Upper lobe of right lung (tissue), 1 donor: Measurements from ENCODE around the gene CNGB1. TPM values are rescaled to one million over a fixed set of nuclear protein-coding genes. Genes with fewer than 3 reads are reported as not detected.
"Not testable (repeated sequence)": the region's sequence is repeated elsewhere in the genome, so short reads cannot be mapped to it uniquely, and the experiment has no call there.

Experiments used
- ATAC-seq: fragments of 200-7000 bp; cut with Tn5 transposase; one replicate; pipeline ENCODE4 v1.9.1; 2020; ENCODE audit warnings: mild to moderate bottlenecking, moderate library complexity
- DNase-seq: peaks from one replicate; pipeline ENCODE4 v3.0.0-alpha.2; 2020
- H3K27ac ChIP-seq: fragments of 200-600 bp; one replicate; pipeline ENCODE4 v1.8.0; 2022
- H3K27me3 ChIP-seq: fragments of 200-600 bp; one replicate; pipeline ENCODE4 v1.8.0; 2022; ENCODE audit warnings: mild to moderate bottlenecking
- H3K36me3 ChIP-seq: fragments of 200-600 bp; one replicate; pipeline ENCODE4 v1.8.0; 2022
- H3K4me1 ChIP-seq: fragments of 200-600 bp; one replicate; pipeline ENCODE4 v1.8.0; 2022
- H3K4me3 ChIP-seq: fragments of 200-600 bp; one replicate; pipeline ENCODE4 v1.8.0; 2022; ENCODE audit warnings: mild to moderate bottlenecking
- H3K9me3 ChIP-seq: fragments of 200-600 bp; one replicate; pipeline ENCODE4 v1.8.0; 2022
- intact Hi-C: fragments of 100-400 bp; cut with DNase I; formaldehyde crosslinking; loops from one replicate; pipeline ENCODE4 v1.11.0; 2022
- total RNA-seq: library from RNA; stranded (reverse); fragmentation: NEBNext Ultra II Directional; extraction: Animal tissue kit (Norgen Biotek cat#: 25700); gene quantifications from one replicate; pipeline ENCODE4 v1.2.1, GENCODE V29; 2021
- TF ChIP-seq, protein P1 (sequence below): fragments of 200-600 bp; IDR thresholded peaks from one replicate; pipeline ENCODE4 v1.8.0; 2022; ENCODE audit warnings: antibody characterized with exemption
- donor health status: DM: no; HTN: yes; CAD: no; lungs with severe emphysema.

Gene CNGB1
- total RNA-seq, 1 donor from 2014 or later = not detected

GRCh38 chr16:57840833-57841232, 130.1 kb downstream of the CNGB1 start:
- Histone ChIP-seq H3K4me3 (no peak overlapping the region), H3K27ac (no peak overlapping the region), H3K4me1 (no peaks in the 10 kb centered on the region), H3K9me3 (no peaks in the 10 kb centered on the region), H3K27me3 (no peaks in the 10 kb centered on the region), H3K36me3 (no peaks in the 10 kb centered on the region)
- DNase-seq (no peak), ATAC-seq (no peak)
- TF ChIP-seq, protein P1, sequence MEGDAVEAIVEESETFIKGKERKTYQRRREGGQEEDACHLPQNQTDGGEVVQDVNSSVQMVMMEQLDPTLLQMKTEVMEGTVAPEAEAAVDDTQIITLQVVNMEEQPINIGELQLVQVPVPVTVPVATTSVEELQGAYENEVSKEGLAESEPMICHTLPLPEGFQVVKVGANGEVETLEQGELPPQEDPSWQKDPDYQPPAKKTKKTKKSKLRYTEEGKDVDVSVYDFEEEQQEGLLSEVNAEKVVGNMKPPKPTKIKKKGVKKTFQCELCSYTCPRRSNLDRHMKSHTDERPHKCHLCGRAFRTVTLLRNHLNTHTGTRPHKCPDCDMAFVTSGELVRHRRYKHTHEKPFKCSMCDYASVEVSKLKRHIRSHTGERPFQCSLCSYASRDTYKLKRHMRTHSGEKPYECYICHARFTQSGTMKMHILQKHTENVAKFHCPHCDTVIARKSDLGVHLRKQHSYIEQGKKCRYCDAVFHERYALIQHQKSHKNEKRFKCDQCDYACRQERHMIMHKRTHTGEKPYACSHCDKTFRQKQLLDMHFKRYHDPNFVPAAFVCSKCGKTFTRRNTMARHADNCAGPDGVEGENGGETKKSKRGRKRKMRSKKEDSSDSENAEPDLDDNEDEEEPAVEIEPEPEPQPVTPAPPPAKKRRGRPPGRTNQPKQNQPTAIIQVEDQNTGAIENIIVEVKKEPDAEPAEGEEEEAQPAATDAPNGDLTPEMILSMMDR = no peak
- intact Hi-C loops = no loop called here

DNA sequence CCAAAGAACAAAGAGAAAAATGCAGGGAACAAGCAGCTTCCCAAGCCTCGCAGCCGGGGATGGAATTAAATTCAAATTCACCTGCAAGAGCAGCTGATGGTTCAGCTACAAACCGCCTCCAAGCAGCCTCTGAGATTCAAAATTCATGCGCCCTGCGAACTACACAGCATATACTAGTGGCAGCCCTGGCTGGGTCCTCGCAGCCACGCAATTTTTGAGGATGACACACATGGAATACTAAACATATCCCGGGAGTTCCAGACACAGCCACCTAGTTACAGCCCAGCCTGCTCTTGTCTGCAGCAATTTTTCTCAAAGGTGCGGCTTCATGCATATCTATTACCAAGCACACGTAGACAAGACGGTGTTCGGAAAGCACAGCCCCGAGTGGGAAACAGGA, 132.8 kb downstream of the CNGB1 start:
- Histone ChIP-seq H3K27me3 (no peaks in the 10 kb centered on the region), H3K27ac (no peak overlapping the region), H3K9me3 (no peaks in the 10 kb centered on the region), H3K4me3 (no peak overlapping the region), H3K4me1 (no peaks in the 10 kb centered on the region), H3K36me3 (no peaks in the 10 kb centered on the region)
- ATAC-seq (no peak), DNase-seq (no peak)
- TF ChIP-seq, protein P1 = no peak
- intact Hi-C loops = no loop called here

GRCh38 chr16:57837305-57838125, 133.4 kb downstream of the CNGB1 start:
- intact Hi-C loops = no loop called here
- Histone ChIP-seq H3K4me3 (no peak overlapping the region), H3K27me3 (no peaks in the 10 kb centered on the region), H3K9me3 (no peaks in the 10 kb centered on the region), H3K27ac (no peak overlapping the region), H3K4me1 (no peaks in the 10 kb centered on the region), H3K36me3 (no peaks in the 10 kb centered on the region)
- ATAC-seq (no peak), DNase-seq (no peak)
- TF ChIP-seq, protein P1 = no peak

GRCh38 chr16:57835439-57835838, 135.5 kb downstream of the CNGB1 start:
- H3K27me3 ChIP-seq, H3K9me3 ChIP-seq, H3K36me3 ChIP-seq, H3K27ac ChIP-seq, intact Hi-C loops, H3K4me3 ChIP-seq, H3K4me1 ChIP-seq, ATAC-seq, DNase-seq: not testable (repeated sequence)

DNA sequence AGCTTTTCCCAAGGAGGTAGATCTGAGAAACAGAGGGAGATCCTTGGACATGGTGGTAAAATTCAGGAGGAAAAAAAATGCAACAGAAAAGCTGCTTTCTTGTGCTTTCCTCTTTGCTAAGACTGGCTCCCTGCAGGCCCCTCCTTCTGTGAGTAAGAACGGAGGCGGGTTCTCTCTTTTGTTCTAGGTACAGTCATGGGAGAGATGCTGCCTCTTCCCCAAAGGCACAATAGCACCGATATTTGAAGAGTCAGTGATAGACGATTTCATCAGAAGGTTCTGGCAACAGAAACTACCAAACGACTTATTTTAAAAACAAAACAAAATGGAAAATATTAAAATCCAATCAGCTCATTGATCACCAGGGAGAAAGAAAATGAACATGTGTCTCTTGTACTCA, 136.0 kb downstream of the CNGB1 start:
- intact Hi-C loops = no loop called here

More for the DNA sequence above, 136.0 kb downstream of the CNGB1 start:
- Histone ChIP-seq H3K36me3 (no peaks in the 10 kb centered on the region), H3K27me3 (no peaks in the 10 kb centered on the region), H3K4me1 (no peaks in the 10 kb centered on the region), H3K9me3 (no peaks in the 10 kb centered on the region), H3K27ac (no peak overlapping the region), H3K4me3 (no peak overlapping the region)
- TF ChIP-seq, protein P1 = no peak
- DNase-seq = no peak
- no peak for ATAC-seq

Other genes with a start within 250 kb of the CNGB1 start
- gene KATNB1, start 235.4 kb downstream of the CNGB1 start, total RNA-seq = 16.6 TPM
- gene KIFC3, start 168.6 kb downstream of the CNGB1 start, total RNA-seq = 99.1 TPM
- 10.6 TPM for gene ZNF319, start 29.5 kb upstream of the CNGB1 start, total RNA-seq
- gene USB1, start 30.3 kb upstream of the CNGB1 start, total RNA-seq = 37.4 TPM
- 25.2 TPM for gene MMP15, start 54.6 kb upstream of the CNGB1 start, total RNA-seq
- 24.8 TPM for gene CFAP20, start 158.3 kb upstream of the CNGB1 start, total RNA-seq
- 69.0 TPM for gene CSNK2A2, start 227.0 kb upstream of the CNGB1 start, total RNA-seq